Measurements from ENCODE around the gene PRIM2.
"Not testable (repeated sequence)": the region's sequence is repeated elsewhere in the genome, so short reads cannot be mapped to it uniquely, and the experiment has no call there.

PRIM2 gene

DNA sequence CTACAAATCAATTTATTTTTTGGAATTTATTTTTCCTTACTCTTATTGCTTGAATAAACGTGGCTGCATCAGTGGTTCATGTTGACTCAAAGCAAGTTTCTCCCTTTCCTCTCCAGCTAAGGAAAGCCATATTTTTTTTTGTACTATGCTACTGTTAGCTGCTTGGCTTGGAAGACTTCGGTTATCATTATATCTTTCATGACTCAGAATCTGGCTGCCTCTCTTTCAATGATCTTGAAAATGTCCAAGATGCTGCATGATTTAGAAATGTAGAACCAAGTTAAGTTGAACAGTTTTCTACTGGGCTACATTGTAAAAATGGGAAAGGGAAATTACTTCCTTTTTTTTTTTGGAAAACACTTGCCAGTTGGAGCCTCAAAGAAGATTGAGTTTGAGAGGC is 44.9 kb downstream of the PRIM2 start:
- POLR2A ChIA-PET; CTCF ChIA-PET; DNase-seq (ENCODE audit: low read depth, low spot score); H3K4me3 ChIP-seq (ENCODE audit: low read depth, low read length): not testable (repeated sequence)

DNA sequence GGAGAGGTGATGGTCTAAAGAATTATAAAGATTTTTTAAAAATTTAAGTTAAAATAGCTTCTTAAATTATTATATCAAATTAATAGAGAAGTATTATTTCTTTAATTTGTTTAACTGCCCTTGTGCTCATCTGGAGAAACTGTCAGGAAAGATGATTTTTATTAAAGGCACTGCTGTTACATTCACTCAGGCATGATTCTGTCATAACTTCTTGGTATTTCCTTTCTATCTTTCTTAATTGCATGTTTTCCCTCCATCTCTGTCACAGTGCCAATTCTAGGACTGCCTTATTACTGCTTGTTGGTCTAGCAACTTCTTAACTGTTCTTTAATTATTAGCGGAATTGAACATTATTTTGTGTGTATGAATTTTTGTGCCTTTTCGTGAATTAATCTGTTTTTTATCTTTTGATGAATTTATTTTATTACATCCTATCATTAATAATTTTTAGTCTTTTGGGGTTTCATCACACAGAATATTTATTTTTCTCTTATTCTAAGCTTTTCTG is 47.7 kb downstream of the PRIM2 start:
- CTCF ChIA-PET; H3K4me3 ChIP-seq (ENCODE audit: low read depth, low read length); POLR2A ChIA-PET; DNase-seq (ENCODE audit: low read depth, low spot score): not testable (repeated sequence)

DNA sequence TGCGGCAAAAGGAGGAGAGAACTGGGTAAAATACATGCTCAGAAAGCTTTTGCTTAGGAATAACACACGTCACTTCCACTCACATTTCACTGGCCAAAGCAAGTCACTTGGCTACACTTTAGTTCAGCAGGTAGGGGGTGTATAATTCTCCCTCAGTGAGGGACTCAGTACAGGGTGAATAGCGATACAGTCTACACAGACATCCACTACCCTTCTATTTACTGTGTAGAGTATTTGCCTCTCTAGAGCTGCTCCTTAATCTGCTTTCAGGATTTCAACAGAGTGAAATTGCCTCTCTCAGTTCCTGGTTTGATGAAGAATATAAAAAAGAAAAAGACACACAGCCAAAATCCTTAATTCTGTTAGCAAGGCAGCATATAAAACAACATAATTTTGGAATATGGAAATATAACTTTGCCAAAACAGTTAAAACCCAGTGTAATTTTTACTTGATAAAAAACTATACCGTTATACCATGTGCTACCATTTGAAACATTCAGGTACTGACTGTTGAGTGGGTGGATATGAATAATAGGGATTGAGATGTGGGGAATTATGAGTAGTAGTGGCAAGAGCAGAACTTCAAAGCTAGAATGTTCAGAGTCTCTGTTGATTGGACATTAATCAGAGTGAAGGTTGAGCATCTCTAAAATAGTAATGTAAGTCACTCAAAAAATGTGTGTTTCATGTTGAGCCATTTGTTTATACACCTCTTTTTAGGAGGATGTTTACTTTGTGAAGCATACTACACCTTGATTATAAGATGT is 51.7 kb downstream of the PRIM2 start:
- CTCF ChIA-PET, result interaction anchor here (0.6 kb wide), 1 partner anchor 167 kb away, joined by 3 read pairs; no protein-coding TSS in a partner anchor
- POLR2A ChIA-PET; H3K4me3 ChIP-seq (ENCODE audit: low read depth, low read length); DNase-seq (ENCODE audit: low read depth, low spot score): not testable (repeated sequence)

DNA sequence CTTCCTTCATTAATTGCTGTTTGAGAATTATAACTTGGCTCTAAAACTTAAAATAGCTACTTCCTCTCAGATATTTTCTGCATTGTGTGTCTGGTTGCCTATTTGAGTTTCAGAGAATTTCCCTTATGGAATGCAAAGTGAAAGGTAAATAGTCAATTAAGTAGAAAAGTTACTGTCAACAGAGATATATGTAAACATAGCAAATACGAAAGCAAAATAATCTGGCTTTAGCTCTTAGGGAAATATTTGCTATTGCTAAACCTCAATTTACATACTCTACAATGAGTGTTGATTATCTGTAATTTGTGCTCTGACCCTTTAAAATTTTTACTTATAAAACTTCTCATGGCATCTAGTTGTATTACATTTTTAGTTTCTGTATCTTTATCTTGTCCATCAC is 54.3 kb downstream of the PRIM2 start:
- POLR2A ChIA-PET; H3K4me3 ChIP-seq (ENCODE audit: low read depth, low read length); CTCF ChIA-PET; DNase-seq (ENCODE audit: low read depth, low spot score): not testable (repeated sequence)

DNA sequence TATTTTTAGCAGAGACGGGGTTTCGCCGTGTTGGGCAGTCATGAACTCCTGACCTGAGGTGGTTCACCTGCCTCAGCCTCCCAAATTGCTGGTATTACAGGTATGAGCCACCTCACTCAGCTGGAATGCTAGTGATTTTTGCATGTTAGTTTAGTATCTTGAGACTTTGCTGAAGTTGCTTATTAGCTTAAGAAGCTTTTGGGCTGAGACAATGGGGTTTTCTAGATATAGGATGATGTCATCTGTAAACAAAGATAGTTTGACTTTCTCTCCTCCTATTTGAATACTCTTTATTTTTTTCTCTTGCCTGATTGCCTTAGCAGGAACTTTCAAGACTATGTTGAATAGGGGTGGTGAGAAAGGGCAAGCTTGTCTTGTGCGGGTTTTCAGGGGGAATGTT is 57.3 kb downstream of the PRIM2 start:
- CTCF ChIA-PET; H3K4me3 ChIP-seq (ENCODE audit: low read depth, low read length); DNase-seq (ENCODE audit: low read depth, low spot score); POLR2A ChIA-PET: not testable (repeated sequence)

DNA sequence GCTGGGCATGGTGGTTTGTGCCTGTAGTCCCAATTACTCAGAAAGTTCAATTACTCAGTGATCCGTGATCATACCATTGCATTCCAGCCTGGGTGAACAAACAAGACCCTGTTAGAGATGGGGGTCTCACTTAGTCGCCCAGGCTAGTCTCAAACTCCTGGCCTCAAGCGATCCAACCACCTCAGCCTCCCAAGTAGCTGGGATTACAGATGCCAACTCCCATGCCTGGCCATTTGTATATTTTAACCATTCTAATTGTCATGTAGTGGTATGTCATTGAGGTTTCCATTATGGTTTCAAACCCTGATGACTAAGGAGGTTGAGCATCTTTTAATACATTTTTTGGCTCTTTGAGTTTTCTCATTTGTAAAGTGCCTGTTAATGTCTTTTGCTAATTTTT is 58.7 kb downstream of the PRIM2 start:
- CTCF ChIA-PET; DNase-seq (ENCODE audit: low read depth, low spot score); H3K4me3 ChIP-seq (ENCODE audit: low read depth, low read length); POLR2A ChIA-PET: not testable (repeated sequence)

DNA sequence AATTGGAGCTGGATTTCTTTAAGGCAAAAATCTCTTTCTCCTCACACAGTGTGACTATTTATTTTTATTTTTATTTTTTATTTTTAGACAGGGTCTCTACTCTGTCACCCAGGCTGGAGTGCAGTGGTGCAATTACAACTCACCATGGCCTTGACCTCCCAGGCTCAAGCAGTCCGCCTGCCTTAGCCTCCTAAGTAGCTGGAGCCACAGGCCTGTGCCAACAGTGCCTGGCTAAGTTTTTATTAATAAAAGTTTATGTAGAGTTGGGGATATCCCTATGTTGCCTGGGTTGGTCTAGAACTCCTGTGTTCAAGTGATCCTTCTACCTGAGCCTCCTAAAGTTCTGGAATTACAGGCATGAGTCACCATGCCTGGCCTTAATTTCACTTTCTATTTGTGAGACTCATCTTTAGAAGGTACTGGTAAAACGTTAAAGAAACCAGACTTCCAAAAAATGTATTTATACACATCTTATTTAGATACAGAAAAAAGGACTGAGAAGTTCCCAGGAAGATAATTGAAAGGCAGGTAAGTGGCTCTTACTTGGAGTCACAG is 71.7 kb downstream of the PRIM2 start:
- POLR2A ChIA-PET; CTCF ChIA-PET; DNase-seq (ENCODE audit: low read depth, low spot score); H3K4me3 ChIP-seq (ENCODE audit: low read depth, low read length): not testable (repeated sequence)

DNA sequence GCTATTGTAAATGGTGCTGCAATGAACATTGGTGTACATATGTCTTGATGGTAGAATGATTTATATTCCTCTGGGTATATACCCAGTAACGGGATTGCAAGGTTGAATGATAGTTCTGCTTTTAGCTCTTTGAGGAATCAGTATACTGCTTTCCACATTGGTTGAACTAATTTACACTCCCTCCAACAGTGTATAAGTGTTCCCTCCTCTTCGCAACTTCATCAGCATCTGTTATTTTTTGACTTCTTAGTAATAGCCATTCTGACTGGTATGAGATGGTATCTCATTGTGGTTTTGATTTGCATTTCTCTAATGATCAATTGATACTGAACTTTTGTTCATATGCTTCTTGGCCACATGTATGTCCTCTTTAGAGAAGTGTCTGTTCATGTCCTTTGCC is 73.4 kb downstream of the PRIM2 start:
- CTCF ChIA-PET; DNase-seq (ENCODE audit: low read depth, low spot score); POLR2A ChIA-PET; H3K4me3 ChIP-seq (ENCODE audit: low read depth, low read length): not testable (repeated sequence)

DNA sequence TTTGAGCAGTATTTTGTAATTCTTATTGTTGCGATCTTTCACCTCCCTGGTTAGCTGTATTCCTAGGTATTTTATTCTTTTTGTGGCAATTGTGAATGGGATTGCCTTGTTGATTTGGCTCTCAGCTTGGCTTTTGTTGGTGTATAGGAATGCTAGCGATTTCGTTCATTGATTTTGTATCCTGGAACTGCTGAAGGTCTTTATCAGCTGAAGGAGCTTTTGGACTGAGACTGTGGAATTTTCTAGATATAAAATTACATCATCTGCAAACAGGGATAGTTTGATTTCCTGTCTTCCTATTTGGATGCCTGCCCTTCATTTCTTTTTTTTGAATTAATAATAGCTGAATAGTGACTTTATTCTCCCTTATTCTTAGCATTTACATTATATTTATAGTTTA is 74.6 kb downstream of the PRIM2 start:
- POLR2A ChIA-PET, CTCF ChIA-PET: not testable (repeated sequence)

DNA sequence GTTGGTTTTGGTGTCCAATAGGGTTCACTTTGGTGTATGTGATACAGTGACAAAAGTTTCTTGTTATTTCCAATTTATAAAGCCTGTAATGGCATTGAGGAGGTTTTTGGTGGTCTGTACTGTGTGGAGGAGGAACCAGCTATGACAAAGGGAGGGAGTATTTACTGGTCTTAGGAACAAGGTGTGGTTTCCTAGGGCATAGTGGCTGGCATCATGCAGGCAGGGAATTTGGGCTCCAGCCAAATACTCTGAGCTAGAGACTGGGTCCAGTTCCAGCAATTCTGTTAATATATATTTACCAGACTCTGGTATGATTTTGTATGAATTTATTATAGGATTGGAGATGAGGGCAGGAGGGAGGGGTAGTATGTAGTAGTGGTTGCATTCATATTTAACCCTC is 101.9 kb downstream of the PRIM2 start:
- H3K4me3 ChIP-seq (ENCODE audit: low read depth, low read length); CTCF ChIA-PET; POLR2A ChIA-PET; DNase-seq (ENCODE audit: low read depth, low spot score): not testable (repeated sequence)

More for the DNA sequence above, 74.6 kb downstream of the PRIM2 start:
- DNase-seq (ENCODE audit: low read depth, low spot score); H3K4me3 ChIP-seq (ENCODE audit: low read depth, low read length): not testable (repeated sequence)

DNA sequence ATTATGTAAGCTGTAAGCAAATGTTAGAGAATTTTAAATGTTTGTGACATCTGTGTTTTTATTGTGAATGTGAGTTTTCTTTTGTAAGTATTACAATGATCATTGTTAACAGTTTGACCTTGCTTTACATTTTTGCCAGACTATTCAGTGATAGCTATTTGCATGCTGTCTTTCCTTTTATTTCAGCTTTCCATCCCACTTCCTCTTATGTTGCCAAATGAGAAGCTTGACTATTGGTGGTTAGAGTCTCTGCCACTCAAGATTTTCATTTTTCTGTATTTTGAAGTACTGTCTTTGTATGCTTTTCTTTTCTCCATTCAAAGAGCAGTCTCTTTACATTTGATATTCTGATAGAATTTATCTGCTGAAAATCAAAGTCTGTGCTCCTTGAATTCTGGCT is 104.1 kb downstream of the PRIM2 start:
- DNase-seq (ENCODE audit: low read depth, low spot score), result no peak
- POLR2A ChIA-PET, result no interaction called here

More for the DNA sequence above, 104.1 kb downstream of the PRIM2 start:
- CTCF ChIA-PET, result no interaction called here
- no peak overlapping the region for H3K4me3 ChIP-seq (ENCODE audit: low read depth, low read length)
- TF ChIP-seq, protein P1, sequence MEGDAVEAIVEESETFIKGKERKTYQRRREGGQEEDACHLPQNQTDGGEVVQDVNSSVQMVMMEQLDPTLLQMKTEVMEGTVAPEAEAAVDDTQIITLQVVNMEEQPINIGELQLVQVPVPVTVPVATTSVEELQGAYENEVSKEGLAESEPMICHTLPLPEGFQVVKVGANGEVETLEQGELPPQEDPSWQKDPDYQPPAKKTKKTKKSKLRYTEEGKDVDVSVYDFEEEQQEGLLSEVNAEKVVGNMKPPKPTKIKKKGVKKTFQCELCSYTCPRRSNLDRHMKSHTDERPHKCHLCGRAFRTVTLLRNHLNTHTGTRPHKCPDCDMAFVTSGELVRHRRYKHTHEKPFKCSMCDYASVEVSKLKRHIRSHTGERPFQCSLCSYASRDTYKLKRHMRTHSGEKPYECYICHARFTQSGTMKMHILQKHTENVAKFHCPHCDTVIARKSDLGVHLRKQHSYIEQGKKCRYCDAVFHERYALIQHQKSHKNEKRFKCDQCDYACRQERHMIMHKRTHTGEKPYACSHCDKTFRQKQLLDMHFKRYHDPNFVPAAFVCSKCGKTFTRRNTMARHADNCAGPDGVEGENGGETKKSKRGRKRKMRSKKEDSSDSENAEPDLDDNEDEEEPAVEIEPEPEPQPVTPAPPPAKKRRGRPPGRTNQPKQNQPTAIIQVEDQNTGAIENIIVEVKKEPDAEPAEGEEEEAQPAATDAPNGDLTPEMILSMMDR (IDR thresholded peaks at IDR 0.05; ENCODE audit: insufficient read depth, low read length, missing control alignments), result no peak

All from AG04449 (cell line).